Measurements from ENCODE around the gene COL23A1. TPM values are rescaled to one million over a fixed set of nuclear protein-coding genes. Genes with fewer than 3 reads are reported as not detected.

The COL23A1 gene
- total and polyA plus RNA-seq, 2 of the 13 experiments (the other 11 are each of a cell fraction or from before 2014, with no cell fraction given): not detected

DNA sequence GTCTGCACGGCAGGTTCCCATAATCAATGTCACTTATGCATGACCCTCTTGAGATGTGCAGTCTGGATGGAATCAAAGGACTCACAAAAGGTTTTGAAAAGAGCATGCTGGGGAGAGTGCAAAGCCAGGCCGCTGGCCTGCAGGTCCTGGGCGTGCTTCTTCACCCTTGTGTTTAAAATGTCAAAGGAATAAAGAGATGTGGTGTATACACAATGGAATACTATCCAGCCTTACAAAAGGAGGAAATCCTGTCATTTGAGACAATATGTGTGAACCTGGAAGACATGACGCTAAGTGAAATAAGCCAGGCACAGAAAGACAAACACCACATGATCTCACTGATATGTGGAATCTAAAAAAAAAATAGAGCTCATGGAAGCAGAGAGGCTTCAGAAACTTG lies 220.1 kb downstream of the COL23A1 start:
- H3K9ac ChIP-seq (ENCODE audit: insufficient read depth, low read depth, low read length): no peak overlapping the region
- no peak for TF ChIP-seq HNF4G (IDR thresholded peaks at IDR 0.05; ENCODE audit: borderline replicate concordance, low read depth, low read length)
- no peak for TF ChIP-seq HNF4G (CRISPR knock-in tag; IDR thresholded peaks at IDR 0.05; ENCODE audit: borderline replicate concordance, low read depth)
- no peak for TF ChIP-seq MATR3 (CRISPR knock-in tag; IDR thresholded peaks at IDR 0.05)
- TF ChIP-seq, protein P1, sequence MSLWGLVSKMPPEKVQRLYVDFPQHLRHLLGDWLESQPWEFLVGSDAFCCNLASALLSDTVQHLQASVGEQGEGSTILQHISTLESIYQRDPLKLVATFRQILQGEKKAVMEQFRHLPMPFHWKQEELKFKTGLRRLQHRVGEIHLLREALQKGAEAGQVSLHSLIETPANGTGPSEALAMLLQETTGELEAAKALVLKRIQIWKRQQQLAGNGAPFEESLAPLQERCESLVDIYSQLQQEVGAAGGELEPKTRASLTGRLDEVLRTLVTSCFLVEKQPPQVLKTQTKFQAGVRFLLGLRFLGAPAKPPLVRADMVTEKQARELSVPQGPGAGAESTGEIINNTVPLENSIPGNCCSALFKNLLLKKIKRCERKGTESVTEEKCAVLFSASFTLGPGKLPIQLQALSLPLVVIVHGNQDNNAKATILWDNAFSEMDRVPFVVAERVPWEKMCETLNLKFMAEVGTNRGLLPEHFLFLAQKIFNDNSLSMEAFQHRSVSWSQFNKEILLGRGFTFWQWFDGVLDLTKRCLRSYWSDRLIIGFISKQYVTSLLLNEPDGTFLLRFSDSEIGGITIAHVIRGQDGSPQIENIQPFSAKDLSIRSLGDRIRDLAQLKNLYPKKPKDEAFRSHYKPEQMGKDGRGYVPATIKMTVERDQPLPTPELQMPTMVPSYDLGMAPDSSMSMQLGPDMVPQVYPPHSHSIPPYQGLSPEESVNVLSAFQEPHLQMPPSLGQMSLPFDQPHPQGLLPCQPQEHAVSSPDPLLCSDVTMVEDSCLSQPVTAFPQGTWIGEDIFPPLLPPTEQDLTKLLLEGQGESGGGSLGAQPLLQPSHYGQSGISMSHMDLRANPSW (CRISPR knock-in tag; IDR thresholded peaks at IDR 0.05; ENCODE audit: borderline replicate concordance): no peak
- TF ChIP-seq, protein P2, sequence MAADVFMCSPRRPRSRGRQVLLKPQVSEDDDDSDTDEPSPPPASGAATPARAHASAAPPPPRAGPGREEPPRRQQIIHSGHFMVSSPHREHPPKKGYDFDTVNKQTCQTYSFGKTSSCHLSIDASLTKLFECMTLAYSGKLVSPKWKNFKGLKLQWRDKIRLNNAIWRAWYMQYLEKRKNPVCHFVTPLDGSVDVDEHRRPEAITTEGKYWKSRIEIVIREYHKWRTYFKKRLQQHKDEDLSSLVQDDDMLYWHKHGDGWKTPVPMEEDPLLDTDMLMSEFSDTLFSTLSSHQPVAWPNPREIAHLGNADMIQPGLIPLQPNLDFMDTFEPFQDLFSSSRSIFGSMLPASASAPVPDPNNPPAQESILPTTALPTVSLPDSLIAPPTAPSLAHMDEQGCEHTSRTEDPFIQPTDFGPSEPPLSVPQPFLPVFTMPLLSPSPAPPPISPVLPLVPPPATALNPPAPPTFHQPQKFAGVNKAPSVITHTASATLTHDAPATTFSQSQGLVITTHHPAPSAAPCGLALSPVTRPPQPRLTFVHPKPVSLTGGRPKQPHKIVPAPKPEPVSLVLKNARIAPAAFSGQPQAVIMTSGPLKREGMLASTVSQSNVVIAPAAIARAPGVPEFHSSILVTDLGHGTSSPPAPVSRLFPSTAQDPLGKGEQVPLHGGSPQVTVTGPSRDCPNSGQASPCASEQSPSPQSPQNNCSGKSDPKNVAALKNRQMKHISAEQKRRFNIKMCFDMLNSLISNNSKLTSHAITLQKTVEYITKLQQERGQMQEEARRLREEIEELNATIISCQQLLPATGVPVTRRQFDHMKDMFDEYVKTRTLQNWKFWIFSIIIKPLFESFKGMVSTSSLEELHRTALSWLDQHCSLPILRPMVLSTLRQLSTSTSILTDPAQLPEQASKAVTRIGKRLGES (CRISPR knock-in tag; IDR thresholded peaks at IDR 0.05; ENCODE audit: borderline replicate concordance): no peak
- TF ChIP-seq ZNF607 (CRISPR knock-in tag; IDR thresholded peaks at IDR 0.05; ENCODE audit: borderline replicate concordance): no peak
- TF ChIP-seq, protein P3, sequence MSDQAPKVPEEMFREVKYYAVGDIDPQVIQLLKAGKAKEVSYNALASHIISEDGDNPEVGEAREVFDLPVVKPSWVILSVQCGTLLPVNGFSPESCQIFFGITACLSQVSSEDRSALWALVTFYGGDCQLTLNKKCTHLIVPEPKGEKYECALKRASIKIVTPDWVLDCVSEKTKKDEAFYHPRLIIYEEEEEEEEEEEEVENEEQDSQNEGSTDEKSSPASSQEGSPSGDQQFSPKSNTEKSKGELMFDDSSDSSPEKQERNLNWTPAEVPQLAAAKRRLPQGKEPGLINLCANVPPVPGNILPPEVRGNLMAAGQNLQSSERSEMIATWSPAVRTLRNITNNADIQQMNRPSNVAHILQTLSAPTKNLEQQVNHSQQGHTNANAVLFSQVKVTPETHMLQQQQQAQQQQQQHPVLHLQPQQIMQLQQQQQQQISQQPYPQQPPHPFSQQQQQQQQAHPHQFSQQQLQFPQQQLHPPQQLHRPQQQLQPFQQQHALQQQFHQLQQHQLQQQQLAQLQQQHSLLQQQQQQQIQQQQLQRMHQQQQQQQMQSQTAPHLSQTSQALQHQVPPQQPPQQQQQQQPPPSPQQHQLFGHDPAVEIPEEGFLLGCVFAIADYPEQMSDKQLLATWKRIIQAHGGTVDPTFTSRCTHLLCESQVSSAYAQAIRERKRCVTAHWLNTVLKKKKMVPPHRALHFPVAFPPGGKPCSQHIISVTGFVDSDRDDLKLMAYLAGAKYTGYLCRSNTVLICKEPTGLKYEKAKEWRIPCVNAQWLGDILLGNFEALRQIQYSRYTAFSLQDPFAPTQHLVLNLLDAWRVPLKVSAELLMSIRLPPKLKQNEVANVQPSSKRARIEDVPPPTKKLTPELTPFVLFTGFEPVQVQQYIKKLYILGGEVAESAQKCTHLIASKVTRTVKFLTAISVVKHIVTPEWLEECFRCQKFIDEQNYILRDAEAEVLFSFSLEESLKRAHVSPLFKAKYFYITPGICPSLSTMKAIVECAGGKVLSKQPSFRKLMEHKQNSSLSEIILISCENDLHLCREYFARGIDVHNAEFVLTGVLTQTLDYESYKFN (CRISPR knock-in tag; conservative IDR thresholded peaks at IDR 0.05): no peak
- no peak for TF ChIP-seq ZFAT (CRISPR knock-in tag; conservative IDR thresholded peaks at IDR 0.05)
- TF ChIP-seq ZNF224 (CRISPR knock-in tag; IDR thresholded peaks at IDR 0.05): no peak
- no peak for TF ChIP-seq ZNF282 (IDR thresholded peaks at IDR 0.05; ENCODE audit: partially characterized antibody)
- TF ChIP-seq, protein P4, sequence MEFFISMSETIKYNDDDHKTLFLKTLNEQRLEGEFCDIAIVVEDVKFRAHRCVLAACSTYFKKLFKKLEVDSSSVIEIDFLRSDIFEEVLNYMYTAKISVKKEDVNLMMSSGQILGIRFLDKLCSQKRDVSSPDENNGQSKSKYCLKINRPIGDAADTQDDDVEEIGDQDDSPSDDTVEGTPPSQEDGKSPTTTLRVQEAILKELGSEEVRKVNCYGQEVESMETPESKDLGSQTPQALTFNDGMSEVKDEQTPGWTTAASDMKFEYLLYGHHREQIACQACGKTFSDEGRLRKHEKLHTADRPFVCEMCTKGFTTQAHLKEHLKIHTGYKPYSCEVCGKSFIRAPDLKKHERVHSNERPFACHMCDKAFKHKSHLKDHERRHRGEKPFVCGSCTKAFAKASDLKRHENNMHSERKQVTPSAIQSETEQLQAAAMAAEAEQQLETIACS (CRISPR knock-in tag; IDR thresholded peaks at IDR 0.05): no peak
- TF ChIP-seq TSC22D2 (CRISPR knock-in tag; IDR thresholded peaks at IDR 0.05; ENCODE audit: borderline replicate concordance): no peak
- TF ChIP-seq ZNF496 (CRISPR knock-in tag; IDR thresholded peaks at IDR 0.05; ENCODE audit: insufficient replicate concordance): no peak
- no peak for TF ChIP-seq ZSCAN9 (CRISPR knock-in tag; IDR thresholded peaks at IDR 0.05; ENCODE audit: borderline replicate concordance)
- no peaks in the 10 kb centered on the region for H3K36me3 ChIP-seq (replicated peaks in 1 of 2; ENCODE audit: control insufficient read depth in 1 of 2, insufficient read depth in 2 of 2, low read length in 2 of 2)
- ChIA-PET CTCF (ENCODE audit: low intra/inter-chr PET ratio, low total read pairs) (no interaction called here), POLR2A (no interaction called here)
- H3K4me1 ChIP-seq (ENCODE audit: insufficient read depth, low read length): no peaks in the 10 kb centered on the region
- no peaks in the 10 kb centered on the region for H3K9me3 ChIP-seq (ENCODE audit: low read length)
- DNase-seq (ENCODE audit: low spot score): no peak
- H4K20me1 ChIP-seq (ENCODE audit: insufficient read depth, low read length): no peaks in the 10 kb centered on the region
- H3K79me2 ChIP-seq (ENCODE audit: insufficient read depth, low read length): no peaks in the 10 kb centered on the region
- in situ Hi-C loops (cut with HindIII; ENCODE audit: extremely low pct_ligation_motif_present, low pct_unique_long_range_greater_than_20kb) (no loop called here), intact Hi-C loops (cut with micrococcal nuclease; ENCODE audit: unreplicated experiment) (no loop called here)
- no peak overlapping the region for H3K4me3 ChIP-seq (replicated peaks in 1 of 3; ENCODE audit: insufficient read depth in 1 of 3, low read depth in 2 of 3, low read length in 3 of 3)
- no peak for ATAC-seq
- H3K27ac ChIP-seq (ENCODE audit: extremely low read length, insufficient read depth, low read length): no peak overlapping the region
- no peak for FAIRE-seq
- 23% methylated on average over 4 of the region's 4 CpGs for WGBS (ENCODE audit: low lambda C conversion rate)
- no peak overlapping the region for H2AFZ ChIP-seq (ENCODE audit: low read length)
- H3K27me3 ChIP-seq (ENCODE audit: control insufficient read depth in 1 of 2, insufficient read depth in 2 of 2, low read length in 2 of 2): peaks cover 0 to 31% of the 10 kb centered on the region in 2 experiments; a peak in 4 of 5 replicates
- no TSS peak for BruUV-seq (replicated peaks)
- no peak overlapping the region for H3K4me2 ChIP-seq (ENCODE audit: low read depth, low read length)
